ENCODE results near the gene TSSK6.

The TSSK6 gene

DNA sequence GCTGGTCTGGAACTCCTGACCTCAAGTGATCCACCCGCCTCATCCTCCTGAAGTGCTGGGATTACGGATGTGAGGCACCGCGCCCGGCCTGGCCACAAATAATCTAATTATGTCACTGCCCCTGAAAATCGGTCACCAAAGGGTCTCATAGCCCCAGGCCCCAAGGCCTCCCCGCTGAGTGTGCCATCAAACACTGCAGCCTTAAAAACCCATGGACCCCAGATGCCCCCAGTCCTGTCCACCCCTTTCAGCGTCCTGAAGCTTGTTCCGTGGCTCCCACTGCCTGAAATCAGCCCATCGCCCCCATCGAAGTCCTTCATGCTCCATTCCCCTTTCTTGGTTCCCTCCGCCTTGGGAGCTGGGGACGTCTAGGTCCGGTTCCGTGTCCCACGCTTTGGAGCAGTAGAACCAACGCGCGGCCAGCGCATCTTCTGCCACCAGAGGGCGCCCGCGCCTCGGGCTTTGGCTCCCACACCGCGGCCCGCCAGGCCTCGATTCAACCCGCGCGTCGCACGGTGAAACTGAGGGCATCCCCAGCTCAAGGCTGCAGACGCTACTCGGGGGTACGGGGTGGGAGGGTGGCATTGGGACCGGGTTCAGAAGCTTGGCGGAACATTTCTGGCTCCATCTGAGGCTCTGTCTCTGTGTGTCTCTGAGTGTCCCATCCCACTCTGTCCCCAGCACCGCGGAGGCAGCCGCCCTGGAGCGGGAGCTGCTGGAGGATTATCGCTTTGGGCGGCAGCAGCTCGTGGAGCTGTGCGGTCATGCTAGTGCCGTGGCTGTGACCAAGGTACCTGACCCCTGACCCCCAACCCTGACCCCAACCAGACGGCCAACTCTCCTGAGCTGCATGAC lies 16.8 kb upstream of the TSSK6 start:
- DNase-seq (ENCODE audit: low read depth in 1 of 2, low spot score in 1 of 2), result peak; percentile 82 to 86

DNA sequence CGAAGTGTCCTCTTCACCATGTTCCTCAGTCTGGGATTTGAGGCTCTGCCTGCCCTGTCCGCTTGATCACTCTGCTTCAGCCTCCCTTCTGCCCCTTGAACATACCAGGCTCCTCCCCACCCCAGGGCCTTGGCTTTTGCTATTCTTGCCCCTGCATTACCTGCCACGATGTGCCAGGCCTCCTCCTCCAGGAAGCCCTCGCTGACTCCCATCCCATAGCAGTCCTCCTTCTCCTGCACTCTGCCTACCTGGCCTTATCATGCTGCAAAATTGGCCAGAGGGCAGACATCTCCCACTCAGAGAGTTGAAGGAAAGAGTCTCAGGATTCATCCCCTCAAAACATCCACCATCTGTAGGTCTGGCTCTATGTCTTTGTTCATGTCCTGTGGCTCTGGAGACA lies 15.5 kb upstream of the TSSK6 start:
- DNase-seq (ENCODE audit: low read depth in 1 of 2, low spot score in 1 of 2), result no peak

DNA sequence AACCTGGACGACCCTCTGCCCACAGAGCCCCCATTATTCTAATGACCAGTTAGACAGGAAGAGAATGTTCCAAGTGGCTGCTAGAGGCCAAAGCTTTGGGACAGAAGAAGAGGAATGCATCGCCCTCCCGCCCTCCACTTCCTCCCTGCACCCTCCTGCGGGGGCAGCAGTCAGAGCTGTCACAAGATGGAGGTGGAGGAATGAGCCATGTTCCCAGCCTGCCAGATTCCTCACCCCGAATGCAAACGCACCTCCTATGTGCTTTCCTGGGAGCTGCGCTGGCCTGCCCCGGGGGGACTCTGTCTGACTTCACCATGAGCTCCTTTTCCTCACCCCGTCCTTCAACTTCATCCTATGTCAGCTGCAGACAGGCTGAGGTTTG lies 15.1 kb upstream of the TSSK6 start:
- DNase-seq (ENCODE audit: low read depth in 1 of 2, low spot score in 1 of 2), result no peak

DNA sequence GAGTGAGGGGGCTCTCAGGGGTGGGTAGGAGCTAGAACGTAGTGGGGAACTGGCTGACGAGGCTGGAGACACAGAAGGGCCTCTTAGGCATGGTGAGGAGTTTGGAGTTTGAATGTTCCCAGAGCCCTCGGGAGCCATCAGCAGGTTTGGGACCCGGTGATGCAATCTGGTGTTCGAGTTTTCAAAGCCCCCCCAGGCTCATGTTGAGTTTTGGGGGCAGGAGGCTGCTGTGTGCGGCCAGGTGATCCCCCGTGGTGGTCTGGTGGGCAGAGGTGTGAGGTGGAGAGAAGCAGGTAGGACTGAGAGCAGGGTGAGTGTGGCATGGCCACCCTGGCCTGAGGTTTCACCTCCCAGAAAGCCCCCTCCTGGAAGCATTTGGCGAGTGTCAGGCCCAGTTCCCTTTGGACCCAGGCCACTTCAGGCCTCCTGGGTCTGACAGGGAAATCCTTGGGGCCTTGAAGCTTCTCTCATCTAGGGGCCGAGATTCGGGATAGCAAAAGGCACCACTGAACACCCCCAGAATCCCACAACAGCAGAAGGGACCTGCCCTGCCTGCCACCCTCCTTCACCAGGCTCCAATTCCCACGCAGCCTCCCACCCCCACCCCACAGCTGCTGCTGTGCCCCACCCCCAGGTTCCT lies 14.6 kb upstream of the TSSK6 start:
- no peak for DNase-seq (ENCODE audit: low read depth in 1 of 2, low spot score in 1 of 2)

DNA sequence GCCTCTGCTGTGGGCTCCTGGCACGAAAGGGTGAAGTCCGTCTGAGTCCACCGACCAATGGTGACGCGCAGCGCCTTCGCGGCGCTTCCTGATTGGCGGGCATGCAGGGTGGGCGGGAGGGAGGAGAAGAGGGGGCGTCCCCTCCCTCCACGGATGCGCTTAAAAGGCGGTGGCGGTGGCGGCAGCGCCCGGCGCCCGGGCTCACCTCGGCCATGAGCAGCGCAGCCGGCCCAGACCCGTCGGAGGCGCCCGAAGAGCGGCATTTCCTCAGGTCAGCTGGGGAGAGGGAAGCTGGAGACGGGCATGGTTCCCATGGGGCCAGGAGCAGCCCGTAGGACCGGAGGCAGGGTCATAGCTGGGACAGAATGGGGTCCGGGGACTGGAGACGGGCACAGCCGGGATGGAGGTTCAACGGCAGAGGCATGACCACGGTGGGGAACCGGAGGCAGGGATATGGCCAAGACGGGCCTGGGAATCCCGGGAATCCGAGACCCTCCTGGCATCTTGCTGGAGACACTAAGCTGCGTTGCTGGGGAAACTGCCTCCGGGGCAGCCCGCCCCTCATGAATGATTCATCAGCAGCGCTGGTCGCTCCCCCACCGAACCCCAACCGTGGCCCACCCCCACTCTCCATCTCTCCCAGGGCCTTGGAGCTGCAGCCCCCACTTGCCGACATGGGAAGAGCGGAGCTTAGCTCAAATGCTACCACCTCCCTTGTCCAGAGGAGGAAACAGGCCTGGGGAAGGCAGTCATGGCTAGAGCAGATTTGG lies 13.6 kb upstream of the TSSK6 start, which contains the start of gene YJEFN3:
Gene YJEFN3 (plus strand): TSS at position 191 of the 770 bp plus-strand sequence. CDS start 22 bp downstream, at position 213.
- DNase-seq (ENCODE audit: low read depth in 1 of 2, low spot score in 1 of 2), result no peak

DNA sequence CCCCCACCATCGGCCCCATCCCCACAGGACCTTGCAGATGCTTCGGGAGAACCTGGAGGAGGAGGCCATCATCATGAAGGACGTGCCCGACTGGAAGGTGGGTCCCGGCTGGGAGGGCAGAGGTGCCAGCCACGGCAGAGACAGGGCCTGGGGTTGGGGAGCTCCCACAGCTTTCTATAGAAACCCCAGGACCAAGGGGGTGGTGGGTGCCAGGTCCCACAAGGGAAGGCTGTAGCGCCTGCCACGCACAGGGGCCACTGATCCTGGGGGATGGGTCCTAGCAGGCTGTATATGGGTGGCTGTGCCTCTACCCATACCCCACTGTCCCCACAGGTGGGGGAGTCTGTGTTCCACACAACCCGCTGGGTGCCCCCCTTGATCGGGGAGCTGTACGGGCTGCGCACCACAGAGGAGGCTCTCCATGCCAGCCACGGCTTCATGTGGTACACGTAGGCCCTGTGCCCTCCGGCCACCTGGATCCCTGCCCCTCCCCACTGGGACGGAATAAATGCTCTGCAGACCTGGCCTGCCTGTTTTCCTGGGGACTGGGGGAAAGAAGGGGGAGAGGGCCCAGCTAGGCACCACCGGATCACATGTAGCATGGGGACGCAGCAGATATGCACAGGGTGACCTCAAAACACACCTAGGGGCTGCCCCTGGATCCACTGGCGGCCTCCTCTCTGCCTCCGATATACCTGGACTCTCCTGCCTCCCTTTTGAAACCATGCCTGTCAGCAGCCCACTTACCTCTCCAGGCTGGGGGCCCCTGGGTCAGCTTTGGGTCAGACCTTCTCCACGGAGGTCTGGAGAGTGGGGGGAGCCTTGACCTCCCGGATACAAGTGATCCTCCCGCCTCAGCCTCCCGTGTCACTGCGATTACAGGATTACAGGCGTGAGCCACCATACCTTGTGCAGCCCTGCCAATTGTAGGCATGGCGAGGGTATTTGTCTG lies 12.6 kb upstream of the TSSK6 start:
- no peak for DNase-seq (ENCODE audit: low read depth in 1 of 2, low spot score in 1 of 2)

DNA sequence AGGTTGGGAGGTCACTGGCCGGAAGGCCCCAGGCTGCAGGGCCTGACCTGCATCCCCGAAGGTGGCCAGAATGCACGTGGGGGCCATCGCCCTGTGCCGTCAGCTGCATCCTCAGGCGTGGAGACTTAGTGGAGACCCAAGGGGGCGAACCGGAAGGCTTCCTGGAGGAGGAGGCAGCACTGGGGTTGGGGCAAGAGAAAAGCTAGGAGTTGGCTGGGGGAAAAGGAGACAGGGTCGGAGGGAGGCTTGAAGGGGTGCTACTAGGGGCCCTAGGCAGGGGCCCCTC lies 12.0 kb upstream of the TSSK6 start:
- DNase-seq (ENCODE audit: low read depth in 1 of 2, low spot score in 1 of 2), result no peak

DNA sequence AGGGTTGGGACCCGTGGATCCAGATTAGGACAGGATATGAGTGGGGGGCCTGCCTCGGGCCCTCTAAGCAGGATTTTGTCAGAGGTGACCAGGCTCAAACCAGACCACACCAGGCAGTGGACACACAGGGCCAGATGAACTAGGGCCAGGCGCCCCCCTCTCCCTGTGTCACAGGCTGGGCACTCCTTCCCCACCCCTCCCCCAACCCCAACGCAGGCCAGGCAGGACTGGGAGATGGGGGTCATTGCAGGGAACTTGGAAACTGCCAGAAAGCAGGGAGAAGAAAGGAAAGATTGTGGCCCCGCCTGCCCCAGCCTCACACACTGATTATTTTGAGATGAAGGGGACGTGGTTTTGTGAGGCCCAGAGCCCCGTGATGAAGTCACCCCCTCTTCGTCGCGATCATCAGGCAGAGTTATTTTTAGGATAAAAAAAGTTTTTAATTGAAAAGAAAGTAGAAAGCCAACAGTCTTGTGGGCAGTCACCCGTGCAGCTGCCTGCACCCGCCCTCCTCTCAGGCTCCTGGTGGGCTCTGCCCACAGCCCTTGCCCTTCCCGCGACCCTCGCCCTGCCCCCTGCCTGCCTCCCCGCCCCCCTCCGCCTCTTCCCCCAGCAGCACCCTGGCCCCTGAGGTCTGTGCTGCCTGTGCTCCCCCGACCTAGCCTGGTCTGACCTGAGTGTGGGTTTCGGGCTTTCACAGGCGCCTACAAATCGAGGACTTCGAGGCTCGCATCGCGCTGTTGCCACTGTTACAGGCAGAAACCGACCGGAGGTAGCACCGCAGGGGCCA lies 11.4 kb upstream of the TSSK6 start:
- DNase-seq (ENCODE audit: low read depth in 1 of 2, low spot score in 1 of 2), result no peak

DNA sequence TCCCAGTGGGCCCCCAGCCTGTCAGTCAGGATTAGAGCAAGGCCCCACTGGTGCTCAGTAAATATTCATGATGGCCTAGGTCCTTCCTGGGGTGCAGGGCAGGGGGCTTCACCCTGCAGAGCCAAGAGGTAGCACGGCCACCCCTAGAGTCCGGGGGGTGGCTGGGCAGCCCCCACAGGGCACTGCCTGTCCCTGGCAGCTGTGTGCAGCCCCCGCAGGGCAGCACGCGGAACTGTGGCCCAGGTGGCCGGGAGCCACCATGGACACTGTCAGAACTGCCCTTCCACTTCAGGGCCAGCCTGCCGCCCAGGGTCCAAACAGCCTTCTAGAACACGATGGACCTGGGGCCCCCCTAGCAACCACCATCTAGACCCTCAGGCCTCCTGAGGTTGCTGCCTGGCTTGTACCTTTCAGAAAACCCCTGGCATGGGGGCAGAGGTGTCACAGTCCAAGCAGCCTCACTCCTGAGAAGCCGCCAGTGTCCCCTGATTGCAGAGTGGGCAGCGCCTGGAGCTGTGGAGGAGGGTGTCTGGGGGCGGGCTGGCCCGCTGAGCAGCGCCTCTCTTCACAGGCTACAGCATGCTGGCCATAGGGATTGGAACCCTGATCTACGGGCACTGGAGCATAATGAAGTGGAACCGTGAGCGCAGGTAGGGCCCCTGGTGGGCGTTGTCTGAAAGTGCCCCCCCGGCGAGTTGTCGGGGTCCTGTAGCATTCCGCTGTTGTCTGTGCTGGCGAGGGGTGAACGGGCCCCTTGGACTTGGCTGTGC lies 10.4 kb upstream of the TSSK6 start:
- no peak for DNase-seq (ENCODE audit: low read depth in 1 of 2, low spot score in 1 of 2)

DNA sequence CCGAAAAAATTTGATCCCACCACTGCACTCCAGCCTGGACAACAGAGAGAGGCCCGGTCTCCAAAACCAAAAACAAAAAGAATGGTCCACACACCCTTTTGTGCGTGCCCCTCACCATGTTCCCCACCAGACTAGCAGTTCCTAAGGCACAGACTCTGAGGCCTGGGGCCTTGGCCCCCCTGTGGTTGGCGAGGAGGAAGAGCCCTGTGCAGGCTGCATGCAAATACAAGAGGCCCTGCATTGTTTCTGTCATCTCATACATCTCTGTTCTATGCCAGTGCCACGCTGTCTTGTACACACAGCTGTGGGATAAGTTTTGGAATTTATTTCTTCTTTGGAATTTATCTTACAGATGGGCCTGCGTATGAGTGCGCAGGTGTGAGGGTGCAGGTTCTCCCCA lies 8.7 kb upstream of the TSSK6 start:
- no peak for DNase-seq (ENCODE audit: low read depth in 1 of 2, low spot score in 1 of 2)

DNA sequence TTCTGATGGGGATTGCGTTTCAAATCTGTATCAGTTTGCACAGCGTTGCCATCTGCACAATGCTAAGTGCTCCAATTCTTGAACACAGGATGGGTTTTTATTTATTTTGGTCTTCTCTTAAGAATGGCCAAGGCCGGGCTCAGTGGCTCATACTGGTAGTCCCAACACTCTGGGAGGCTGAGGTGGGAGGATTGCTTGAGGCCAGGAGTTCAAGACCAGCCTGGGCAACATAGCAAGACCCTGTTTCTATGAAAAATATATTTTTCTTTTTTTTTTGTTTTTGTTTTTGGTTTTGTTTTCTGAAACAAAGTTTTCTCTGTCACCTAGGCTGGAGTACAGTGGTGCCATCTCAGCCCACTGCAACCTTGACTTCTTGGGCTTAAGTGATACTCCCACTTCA lies 7.8 kb upstream of the TSSK6 start:
- DNase-seq (ENCODE audit: low read depth in 1 of 2, low spot score in 1 of 2), result no peak

DNA sequence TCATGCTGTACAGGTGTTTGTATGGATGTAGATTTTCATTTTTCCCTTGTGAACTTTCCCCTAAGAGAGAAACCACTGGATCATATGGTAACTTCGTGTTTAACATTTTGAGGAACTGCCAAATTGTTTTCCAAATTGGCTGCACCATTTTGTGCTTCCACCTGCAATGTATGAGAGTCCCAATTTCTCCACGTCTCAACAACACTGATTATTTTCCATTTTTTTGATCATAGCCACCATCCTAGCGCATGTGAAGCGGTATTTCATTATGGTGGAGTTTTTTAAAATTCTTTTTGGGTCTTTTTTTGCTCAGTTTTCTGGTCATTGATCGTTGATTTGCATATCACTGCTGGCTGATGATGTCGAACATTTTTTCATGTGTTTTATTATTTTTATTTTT lies 5.6 kb upstream of the TSSK6 start:
- no peak for DNase-seq (ENCODE audit: low read depth in 1 of 2, low spot score in 1 of 2)

DNA sequence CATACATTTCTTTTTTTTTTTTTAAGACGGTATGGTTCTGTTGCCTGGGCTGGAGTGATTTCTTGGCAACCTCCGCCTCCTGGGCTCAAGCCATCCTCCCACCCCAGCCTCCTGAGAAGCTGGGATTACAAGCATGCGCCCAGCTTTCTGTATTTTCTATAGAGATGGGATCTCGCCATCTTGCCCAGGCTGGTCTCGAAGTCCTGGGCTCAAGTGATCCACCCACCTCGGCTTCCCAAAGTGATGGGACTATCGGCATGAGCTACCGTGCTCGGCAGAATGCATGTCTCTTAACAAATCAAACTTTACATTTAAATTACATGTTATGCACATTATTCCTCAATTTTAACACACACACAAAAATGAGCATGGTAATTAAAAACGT lies 1.9 kb upstream of the TSSK6 start:
- DNase-seq (ENCODE audit: low read depth in 1 of 2, low spot score in 1 of 2), result no peak

DNA sequence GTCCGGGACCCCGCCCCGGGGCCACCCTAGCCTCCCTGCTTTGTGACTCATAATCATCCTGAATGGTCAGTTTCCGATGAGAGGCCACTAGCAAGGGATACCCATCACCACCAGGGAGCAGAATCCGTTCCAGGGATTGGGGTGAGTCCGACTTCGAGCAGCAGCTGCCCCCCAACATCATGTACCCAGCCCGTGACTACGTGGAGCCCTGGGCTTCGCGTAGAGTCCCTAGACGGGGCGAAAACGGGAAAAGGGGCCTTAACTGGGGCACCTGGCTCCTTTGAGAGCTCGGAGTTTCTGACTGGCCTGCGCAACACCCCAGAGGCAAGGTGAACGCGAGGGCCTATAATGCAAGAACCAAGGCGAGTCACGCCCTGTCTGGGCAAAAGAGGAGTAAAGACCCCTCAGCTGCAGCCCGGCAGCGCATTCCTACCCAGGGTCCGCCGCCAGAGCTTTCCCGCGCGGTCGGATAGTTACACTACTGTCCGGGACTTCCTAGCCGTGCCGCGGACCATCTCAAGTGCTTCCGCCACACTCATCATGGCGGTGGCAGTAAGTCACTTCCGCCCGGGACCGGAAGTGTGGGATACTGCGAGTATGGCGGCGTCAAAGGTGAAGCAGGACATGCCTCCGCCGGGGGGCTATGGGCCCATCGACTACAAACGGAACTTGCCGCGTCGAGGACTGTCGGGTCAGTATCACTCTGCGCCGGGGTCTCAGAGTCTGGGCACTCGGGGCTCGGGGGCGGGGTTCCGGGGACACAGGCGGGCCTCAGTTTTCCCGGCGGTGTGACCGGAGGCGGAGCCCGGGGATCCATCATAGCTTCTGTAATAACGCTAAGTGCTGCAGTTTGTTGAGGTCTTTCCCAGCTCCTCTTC lies 533 bp upstream of the TSSK6 start, which contains the start of gene NDUFA13:
Gene NDUFA13 (plus strand): TSS at position 584 of the 878 bp plus-strand sequence. CDS start 14 bp downstream, at position 598.
- peak; percentile 89 to 96 for DNase-seq (ENCODE audit: low read depth in 1 of 2, low spot score in 1 of 2)

DNA sequence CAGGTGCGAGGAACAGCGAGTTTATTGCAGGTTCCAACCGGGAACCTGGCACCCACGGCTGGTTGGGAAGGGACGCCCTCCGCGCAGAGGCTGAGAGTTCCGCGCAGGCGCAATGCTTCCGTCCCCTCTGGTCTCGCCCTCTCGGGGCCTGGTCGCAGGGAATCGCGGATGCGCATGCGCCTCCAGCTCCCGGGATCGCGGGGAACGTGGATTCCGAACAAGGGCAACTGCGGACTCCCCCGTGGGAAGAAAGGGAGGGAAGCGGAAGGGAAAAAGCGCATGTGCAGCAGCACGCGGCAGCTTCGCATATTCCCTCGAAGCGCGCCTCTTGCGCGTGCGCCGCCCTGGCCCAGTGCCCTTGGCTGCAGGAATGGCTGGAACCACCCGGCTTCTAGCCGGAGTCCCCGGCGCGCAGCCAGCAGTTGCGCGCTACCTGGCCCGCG lies 1.1 kb downstream of the TSSK6 start:
- DNase-seq (ENCODE audit: low read depth in 1 of 2, low spot score in 1 of 2), result no peak

DNA sequence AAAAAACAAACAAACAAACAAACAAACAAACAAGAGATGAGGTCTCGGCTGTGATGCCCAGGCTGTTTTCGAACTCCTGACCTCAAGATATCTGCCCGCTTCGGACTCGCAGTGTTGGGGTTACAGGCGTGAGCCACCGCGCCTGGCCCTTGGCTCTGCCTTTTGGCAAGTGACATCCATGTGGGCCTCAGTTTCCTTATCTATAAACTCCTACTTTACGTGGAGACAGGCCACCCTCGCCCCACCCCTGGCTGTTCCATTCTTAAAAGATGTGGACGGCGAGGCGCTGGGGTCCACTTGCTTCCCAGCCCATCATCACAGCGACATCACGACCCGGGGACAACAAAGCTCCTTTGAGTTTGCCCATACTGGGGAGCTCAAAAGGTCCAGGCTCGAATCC lies 1.7 kb downstream of the TSSK6 start:
- DNase-seq (ENCODE audit: low read depth in 1 of 2, low spot score in 1 of 2), result no peak

DNA sequence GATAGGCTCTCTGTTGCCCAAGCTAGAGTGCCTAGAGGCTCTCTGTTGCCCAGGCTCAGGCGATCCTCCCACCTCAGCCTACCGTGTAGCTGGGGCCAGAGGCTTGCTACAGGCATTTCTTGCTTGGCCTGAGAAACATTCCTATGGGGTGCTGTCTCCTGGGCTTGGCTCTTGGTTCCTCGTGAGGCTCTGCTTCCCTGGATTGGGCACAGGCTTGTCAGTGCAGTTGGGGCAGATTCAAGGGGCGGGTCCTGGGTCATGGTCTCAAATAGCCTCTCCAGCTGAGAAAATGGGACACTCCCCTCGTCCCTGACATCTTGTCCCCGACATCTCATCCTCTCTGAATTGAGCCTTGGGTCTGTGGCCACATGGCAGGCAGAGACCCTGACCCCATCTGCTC lies 4.9 kb downstream of the TSSK6 start:
- no peak for DNase-seq (ENCODE audit: low read depth in 1 of 2, low spot score in 1 of 2)

DNA sequence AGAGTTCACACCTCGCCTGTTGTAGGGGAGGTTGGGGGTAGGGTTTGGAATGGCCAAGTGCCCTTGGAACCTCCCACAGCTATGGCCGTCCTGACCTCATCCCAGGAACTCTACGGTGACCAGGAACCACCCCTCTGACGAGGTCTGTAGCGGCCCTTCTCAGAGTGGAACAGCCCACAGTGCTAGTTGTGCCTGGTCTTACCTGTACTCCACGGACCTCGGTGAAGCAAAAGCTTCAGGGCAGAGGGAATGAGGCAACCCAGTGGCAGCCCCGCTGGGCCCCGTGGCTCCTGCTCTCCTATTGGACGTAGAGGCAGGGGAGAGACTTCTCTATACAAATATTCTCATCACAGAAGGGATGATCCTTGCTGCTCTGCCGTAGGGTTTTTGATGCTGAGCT lies 7.1 kb downstream of the TSSK6 start:
- no peak for DNase-seq (ENCODE audit: low read depth in 1 of 2, low spot score in 1 of 2)

Data from activated T-helper 1 cell treated with anti-CD3 and anti-CD28 coated beads, Interleukin-2, amount 50 U/mL, for 16 hours (primary cell).